DND-41 (cell line): Measurements from ENCODE around the gene RNU11.

Source experiments
- ATAC-seq: fragments of 200-7000 bp; cut with Tn5 transposase; 3 replicates; pipeline ENCODE4 v1.9.1; 2021; ENCODE audit warnings: low read depth; ENCODE audit not compliant: insufficient read depth
- DNase-seq: peaks from one replicate; pipeline ENCODE4 v3.0.0-alpha.2; 2020
- H2AFZ ChIP-seq: 2 replicates; pipeline ENCODE4 v1.6.0; 2012; ENCODE audit warnings: low read depth, low read length
- H3K27ac ChIP-seq: 2 replicates; pipeline ENCODE4 v1.5.1; 2012; ENCODE audit warnings: low read length, inconsistent platforms
- H3K27me3 ChIP-seq: fragments of 200-600 bp; sonication (generic); 2 replicates; pipeline ENCODE4 v1.6.0; 2012; ENCODE audit warnings: low read length, mild to moderate bottlenecking, inconsistent platforms; ENCODE audit not compliant: insufficient read depth, poor library complexity
- H3K36me3 ChIP-seq: 2 replicates; pipeline ENCODE4 v1.5.1; 2012; ENCODE audit warnings: low read length, inconsistent platforms; ENCODE audit not compliant: insufficient read depth
- H3K4me1 ChIP-seq: 2 replicates; pipeline ENCODE4 v1.5.1; 2012; ENCODE audit warnings: mild to moderate bottlenecking, low read length; ENCODE audit not compliant: insufficient read depth
- H3K4me2 ChIP-seq: 2 replicates; pipeline ENCODE4 v1.6.0; 2012; ENCODE audit warnings: mild to moderate bottlenecking, moderate library complexity, low read length, inconsistent platforms; ENCODE audit not compliant: insufficient read depth
- H3K4me3 ChIP-seq, 2 experiments: fragments of 200-600 bp in 1 of 2; shearing (Covaris generic) in 1 of 2; 2 replicates each; pipeline ENCODE4 v1.5.1; 2012 to 2016; ENCODE audit warnings: inconsistent platforms in 2 of 2, low read length in 2 of 2, mild to moderate bottlenecking in 2 of 2, low read depth in 1 of 2, moderate library complexity in 1 of 2
- H3K79me2 ChIP-seq: 2 replicates; pipeline ENCODE4 v1.6.0; 2012; ENCODE audit warnings: low read length, inconsistent platforms; ENCODE audit not compliant: insufficient read depth
- H3K9ac ChIP-seq: 2 replicates; pipeline ENCODE4 v1.6.0; 2012; ENCODE audit warnings: low read depth, mild to moderate bottlenecking, inconsistent platforms, low read length, moderate library complexity
- H3K9me3 ChIP-seq: 2 replicates; pipeline ENCODE4 v1.5.1; 2012; ENCODE audit warnings: low read length, moderate library complexity, mild to moderate bottlenecking, inconsistent platforms; ENCODE audit not compliant: insufficient read depth, severe bottlenecking
- H4K20me1 ChIP-seq: 2 replicates; pipeline ENCODE4 v1.6.0; 2012; ENCODE audit warnings: low read length; ENCODE audit not compliant: insufficient read depth
- CTCF ChIP-seq: IDR thresholded peaks from 2 replicates; pipeline ENCODE4 v1.5.1; 2012; ENCODE audit warnings: borderline replicate concordance, low read length, moderate library complexity, mild to moderate bottlenecking; ENCODE audit not compliant: poor library complexity, severe bottlenecking; ENCODE audit errors: extremely low read depth
- EZH2 ChIP-seq: IDR thresholded peaks from 3 replicates; pipeline ENCODE4 v1.6.1; 2012; ENCODE audit warnings: borderline replicate concordance, low read depth, mild to moderate bottlenecking, moderate library complexity, low read length, inconsistent platforms; ENCODE audit not compliant: severe bottlenecking

The RNU11 gene

GRCh38 chr1:28631713-28632112 is 16.7 kb upstream of the RNU11 start:
- Histone ChIP-seq H3K9me3 (no peaks in the 10 kb centered on the region), H3K4me3 (no peak overlapping the region), H3K79me2 (peaks cover 10% of the 10 kb centered on the region), H3K27ac (no peak overlapping the region), H3K9ac (no peak overlapping the region), H3K4me1 (no peaks in the 10 kb centered on the region), H2AFZ (no peak overlapping the region), H3K27me3 (no peaks in the 10 kb centered on the region), H3K4me2 (no peak overlapping the region), H4K20me1 (no peaks in the 10 kb centered on the region), H3K36me3 (no peaks in the 10 kb centered on the region)
- ATAC-seq (no peak), DNase-seq (no peak)
- TF ChIP-seq CTCF: no peak
- no peak for TF ChIP-seq EZH2

GRCh38 chr1:28632560-28632959 is 15.8 kb upstream of the RNU11 start:
- no peak for DNase-seq

GRCh38 chr1:28640766-28641165 is 7.6 kb upstream of the RNU11 start:
- Histone ChIP-seq H3K36me3 (no peaks in the 10 kb centered on the region), H3K79me2 (peaks cover 56% of the 10 kb centered on the region), H3K4me3 (no peak overlapping the region), H4K20me1 (no peaks in the 10 kb centered on the region), H3K9ac (0 out of 2 replicates have a peak overlapping the region, but pooled peaks have one; percentile 74), H3K4me2 (peak overlapping the region; percentile 71), H3K4me1 (peaks cover 27% of the 10 kb centered on the region), H3K9me3 (no peaks in the 10 kb centered on the region), H2AFZ (no peak overlapping the region), H3K27ac (no peak overlapping the region), H3K27me3 (no peaks in the 10 kb centered on the region)
- TF ChIP-seq CTCF: peak; percentile 41
- TF ChIP-seq EZH2: no peak
- ATAC-seq (no peak), DNase-seq (peak; percentile 24)

More at GRCh38 chr1:28632560-28632959, 15.8 kb upstream of the RNU11 start:
- Histone ChIP-seq H3K9me3 (no peaks in the 10 kb centered on the region), H3K9ac (no peak overlapping the region), H3K36me3 (no peaks in the 10 kb centered on the region), H3K4me3 (no peak overlapping the region), H2AFZ (no peak overlapping the region), H3K79me2 (peaks cover 11% of the 10 kb centered on the region), H3K27me3 (no peaks in the 10 kb centered on the region), H3K27ac (no peak overlapping the region), H3K4me2 (no peak overlapping the region), H4K20me1 (no peaks in the 10 kb centered on the region), H3K4me1 (no peaks in the 10 kb centered on the region)
- TF ChIP-seq CTCF (no peak), EZH2 (no peak)
- no peak for ATAC-seq
